IMR-90 (cell line): ENCODE results near the gene GMPPA. TPM values are rescaled to one million over a fixed set of nuclear protein-coding genes. Genes with fewer than 3 reads are reported as not detected.

Experiments used
- ATAC-seq: fragments of 200-7000 bp; cut with Tn5 transposase; 2 replicates; pipeline ENCODE4 v1.9.1; 2020; ENCODE audit warnings: low read depth, mild to moderate bottlenecking, moderate library complexity
- BruUV-seq: library from RNA; stranded (reverse); fragments of 400-500 nt; replicated peaks from 2 replicates; lab custom pipeline; 2021; lab: Mats Ljungman, UMichigan
- CTCF ChIA-PET: fragments of 300-600 bp; formaldehyde crosslinking; extraction: SDS; loops from one replicate; lab custom pipeline; 2021; ENCODE audit warnings: antibody characterized with exemption; lab: Yijun Ruan, JAX
- POLR2A ChIA-PET: fragments of 300-600 bp; sonication (Branson Sonifier 250); formaldehyde crosslinking; loops from one replicate; lab custom pipeline; 2022; ENCODE audit warnings: antibody characterized with exemption; ENCODE audit not compliant: unreplicated experiment; lab: Charles Lee
- DNase-seq: peaks from one replicate; pipeline ENCODE4 v3.0.0; 2013
- H2AFZ ChIP-seq: replicated peaks from 2 replicates; pipeline ENCODE3; 2013; ENCODE audit warnings: low read length, mild to moderate bottlenecking; ENCODE audit not compliant: poor library complexity
- H2AK5ac ChIP-seq: 2 replicates; pipeline ENCODE4 v1.6.1; 2013; ENCODE audit warnings: low read depth, low read length, inconsistent platforms
- H2AK9ac ChIP-seq: replicated peaks from 2 replicates; pipeline ENCODE3; 2013; ENCODE audit warnings: mild to moderate bottlenecking, low read depth, low read length, moderate library complexity; ENCODE audit not compliant: poor library complexity
- H2BK120ac ChIP-seq: 2 replicates; pipeline ENCODE4 v1.6.1; 2013; ENCODE audit warnings: low read depth, low read length, inconsistent platforms
- H2BK15ac ChIP-seq: 3 replicates; pipeline ENCODE4 v1.6.1; 2013; ENCODE audit warnings: low read depth, low read length, inconsistent platforms
- H2BK20ac ChIP-seq: 2 replicates; pipeline ENCODE4 v1.6.1; 2013; ENCODE audit warnings: low read depth, mild to moderate bottlenecking, inconsistent platforms, low read length, moderate library complexity
- H2BK5ac ChIP-seq: 2 replicates; pipeline ENCODE4 v1.6.1; 2013; ENCODE audit warnings: mild to moderate bottlenecking, low read depth, low read length, inconsistent platforms; ENCODE audit not compliant: poor library complexity, severe bottlenecking
- H3K14ac ChIP-seq: replicated peaks from 2 replicates; pipeline ENCODE4 v1.6.1; 2013; ENCODE audit warnings: low read depth, low read length, inconsistent platforms
- H3K18ac ChIP-seq: 2 replicates; pipeline ENCODE4 v1.6.1; 2013; ENCODE audit warnings: low read depth, low read length, control low read depth
- H3K23ac ChIP-seq: 2 replicates; pipeline ENCODE4 v1.6.1; 2013; ENCODE audit warnings: low read depth, low read length, inconsistent platforms
- H3K27ac ChIP-seq: 2 replicates; pipeline ENCODE4 v1.5.1; 2013; ENCODE audit warnings: mild to moderate bottlenecking, control low read depth, low read length; ENCODE audit not compliant: insufficient read depth
- H3K27me3 ChIP-seq: 2 replicates; pipeline ENCODE4 v1.6.1; 2013; ENCODE audit warnings: low read length; ENCODE audit not compliant: control insufficient read depth, insufficient read depth
- H3K36me3 ChIP-seq: 2 replicates; pipeline ENCODE4 v1.6.1; 2013; ENCODE audit warnings: low read length, mixed read lengths; ENCODE audit not compliant: control insufficient read depth, insufficient read depth
- H3K4ac ChIP-seq: 2 replicates; pipeline ENCODE4 v1.6.1; 2013; ENCODE audit warnings: low read depth, low read length, inconsistent platforms
- H3K4me1 ChIP-seq: 2 replicates; pipeline ENCODE4 v1.6.1; 2013; ENCODE audit warnings: low read length, mixed read lengths; ENCODE audit not compliant: control insufficient read depth, insufficient read depth
- H3K4me2 ChIP-seq: 2 replicates; pipeline ENCODE4 v1.6.1; 2013; ENCODE audit warnings: low read depth, mild to moderate bottlenecking, control low read depth, low read length, moderate library complexity
- H3K4me3 ChIP-seq: 2 replicates; pipeline ENCODE4 v1.5.1; 2013; ENCODE audit warnings: low read depth, mild to moderate bottlenecking, control low read depth, low read length, moderate library complexity; ENCODE audit not compliant: insufficient read depth
- H3K56ac ChIP-seq: 2 replicates; pipeline ENCODE4 v1.6.1; 2013; ENCODE audit warnings: low read length, inconsistent platforms; ENCODE audit not compliant: insufficient read depth; ENCODE audit errors: extremely low read depth
- H3K79me1 ChIP-seq, 2 experiments: 2 replicates each; pipeline ENCODE4 v1.6.1; 2013; ENCODE audit warnings: low read length in 2 of 2, inconsistent platforms in 1 of 2, low read depth in 1 of 2
- H3K9ac ChIP-seq: 2 replicates; pipeline ENCODE4 v1.6.1; 2013; ENCODE audit warnings: low read depth, low read length, control low read depth
- H3K9me1 ChIP-seq: 2 replicates; pipeline ENCODE4 v1.6.1; 2013; ENCODE audit warnings: low read length, inconsistent platforms; ENCODE audit not compliant: insufficient read depth
- H3K9me3 ChIP-seq: 2 replicates; pipeline ENCODE4 v1.6.1; 2013; ENCODE audit warnings: low read length; ENCODE audit not compliant: control insufficient read depth, insufficient read depth
- H4K20me1 ChIP-seq: 2 replicates; pipeline ENCODE4 v1.6.1; 2013; ENCODE audit warnings: low read length, inconsistent platforms; ENCODE audit not compliant: insufficient read depth
- H4K5ac ChIP-seq: 2 replicates; pipeline ENCODE4 v1.6.1; 2013; ENCODE audit warnings: mild to moderate bottlenecking, low read depth, low read length, control low read depth
- H4K8ac ChIP-seq, 2 experiments: 2 replicates each; pipeline ENCODE4 v1.6.1; 2013; ENCODE audit warnings: low read depth in 2 of 2, low read length in 2 of 2, control low read depth in 1 of 2, inconsistent platforms in 1 of 2
- H4K91ac ChIP-seq: 2 replicates; pipeline ENCODE4 v1.6.1; 2013; ENCODE audit warnings: low read depth, low read length, inconsistent platforms; ENCODE audit not compliant: insufficient read depth
- MAZ ChIP-seq: IDR thresholded peaks from 2 replicates; pipeline ENCODE4 v1.6.1; 2012; ENCODE audit warnings: low read depth, mild to moderate bottlenecking, low read length, improper control_type of control experiment, moderate library complexity, borderline replicate concordance
- POLR2A ChIP-seq: IDR thresholded peaks from 2 replicates; pipeline ENCODE4 v1.6.1; 2012; ENCODE audit warnings: mild to moderate bottlenecking, low read depth, low read length
- WGBS, 2 experiments: methylation state at CpG; one replicate each; pipeline versions ENCODE4 v1.1.5 to v1.1.7; 2013; ENCODE audit warnings: missing lambda C conversion rate in 2 of 2; ENCODE audit not compliant: insufficient read length in 1 of 2; ENCODE audit errors: extremely low coverage in 2 of 2; 5-methylcytosine and 5-hydroxymethylcytosine counted together
- dilution Hi-C: fragments of 300-500 bp; cut with HindIII; formaldehyde crosslinking; loops from one replicate; pipeline ENCODE4 v1.14.3; 2018; ENCODE audit warnings: low sequenced_read_pairs; ENCODE audit not compliant: unreplicated experiment
- in situ Hi-C: fragments of 300-500 bp; cut with MboI; formaldehyde crosslinking; loops from 3 replicates; pipeline ENCODE4 v1.14.3; 2019; ENCODE audit warnings: low sequenced_read_pairs, inconsistent platforms, mixed read lengths
- intact Hi-C: fragments of 100-400 bp; cut with micrococcal nuclease; formaldehyde crosslinking; loops from 2 replicates; pipeline ENCODE4 v1.10.0; 2022
- polyA plus RNA-seq, 3 experiments: library from polyadenylated mRNA; depleted of rRNA; stranded (reverse); fragments of >200 nt; gene quantifications; 2 replicates each; pipeline ENCODE4 v1.2.3, GENCODE V29; 2012; ENCODE audit warnings: low replicate concordance in 1 of 3
- total RNA-seq: library from RNA; depleted of rRNA; stranded (reverse); fragments of >200 nt; gene quantifications from 2 replicates; pipeline ENCODE4 v1.2.3, GENCODE V29; 2012

GMPPA gene
- total and polyA plus RNA-seq, 2 of the 4 experiments (the other 2 are of a cell fraction): 103 to 134 TPM

GRCh38 chr2:219547621-219548020, 48.9 kb downstream of the GMPPA start:
- CTCF ChIA-PET: interaction anchor here (2.7 kb wide), 1 partner anchor 13 kb away, joined by 10 read pairs; no protein-coding TSS in a partner anchor
- in situ Hi-C loops: no loop called here
- H3K14ac ChIP-seq: no peak overlapping the region

More at GRCh38 chr2:219547621-219548020, 48.9 kb downstream of the GMPPA start:
- POLR2A ChIA-PET: no interaction called here
- no peak overlapping the region for H2BK15ac ChIP-seq
- 95% methylated on average over 15 of the region's 26 CpGs; no CpG with 5 or more reads in 1 of the 2 experiments for WGBS, 2 experiments
- DNase-seq (no peak), ATAC-seq (no peak)
- no peak overlapping the region for H3K56ac ChIP-seq
- TF ChIP-seq POLR2A (no peak), MAZ (no peak)
- no peak overlapping the region for H2BK5ac ChIP-seq
- H3K36me3 ChIP-seq: no peaks in the 10 kb centered on the region
- no peak overlapping the region for H4K91ac ChIP-seq
- no peaks in the 10 kb centered on the region for H3K9me3 ChIP-seq
- H3K9me1 ChIP-seq: no peaks in the 10 kb centered on the region; the same call in 1 of the 2 replicates
- no peak overlapping the region for H2AFZ ChIP-seq
- no peak overlapping the region for H3K4me2 ChIP-seq
- H3K4ac ChIP-seq: no peak overlapping the region
- no peaks in the 10 kb centered on the region for H3K27me3 ChIP-seq
- peaks cover under 1 to 2% of the 10 kb centered on the region in 2 experiments; a peak in 3 of 4 replicates for H3K79me1 ChIP-seq
- H2BK20ac ChIP-seq: no peak overlapping the region
- H3K9ac ChIP-seq: no peak overlapping the region
- H4K20me1 ChIP-seq: peaks cover 3% of the 10 kb centered on the region; the same call in 1 of the 2 replicates
- dilution Hi-C loops: no loop called here
- H2BK120ac ChIP-seq: no peak overlapping the region
- intact Hi-C loops: no loop called here
- no peak overlapping the region for H4K5ac ChIP-seq
- no TSS peak for BruUV-seq
- H4K8ac ChIP-seq: no peak overlapping the region
- H2AK5ac ChIP-seq: no peak overlapping the region
- H3K23ac ChIP-seq: no peak overlapping the region
- no peak overlapping the region for H3K18ac ChIP-seq
- H3K4me1 ChIP-seq: peaks cover 5% of the 10 kb centered on the region; the same call in 1 of the 2 replicates
- H3K4me3 ChIP-seq: no peak overlapping the region
- H3K27ac ChIP-seq: no peak overlapping the region
- H2AK9ac ChIP-seq: no peak overlapping the region
